ENCODE measurements around the gene MAMDC4. TPM values are rescaled to one million over a fixed set of nuclear protein-coding genes. Genes with fewer than 3 reads are reported as not detected.
"Not testable (repeated sequence)": the region's sequence is repeated elsewhere in the genome, so short reads cannot be mapped to it uniquely, and the experiment has no call there.

The MAMDC4 gene
- 1 to 10 TPM in 3 of 4 donors, under 1 TPM in 1; 0.89 to 1.4 (median 1.4) TPM for total RNA-seq

DNA sequence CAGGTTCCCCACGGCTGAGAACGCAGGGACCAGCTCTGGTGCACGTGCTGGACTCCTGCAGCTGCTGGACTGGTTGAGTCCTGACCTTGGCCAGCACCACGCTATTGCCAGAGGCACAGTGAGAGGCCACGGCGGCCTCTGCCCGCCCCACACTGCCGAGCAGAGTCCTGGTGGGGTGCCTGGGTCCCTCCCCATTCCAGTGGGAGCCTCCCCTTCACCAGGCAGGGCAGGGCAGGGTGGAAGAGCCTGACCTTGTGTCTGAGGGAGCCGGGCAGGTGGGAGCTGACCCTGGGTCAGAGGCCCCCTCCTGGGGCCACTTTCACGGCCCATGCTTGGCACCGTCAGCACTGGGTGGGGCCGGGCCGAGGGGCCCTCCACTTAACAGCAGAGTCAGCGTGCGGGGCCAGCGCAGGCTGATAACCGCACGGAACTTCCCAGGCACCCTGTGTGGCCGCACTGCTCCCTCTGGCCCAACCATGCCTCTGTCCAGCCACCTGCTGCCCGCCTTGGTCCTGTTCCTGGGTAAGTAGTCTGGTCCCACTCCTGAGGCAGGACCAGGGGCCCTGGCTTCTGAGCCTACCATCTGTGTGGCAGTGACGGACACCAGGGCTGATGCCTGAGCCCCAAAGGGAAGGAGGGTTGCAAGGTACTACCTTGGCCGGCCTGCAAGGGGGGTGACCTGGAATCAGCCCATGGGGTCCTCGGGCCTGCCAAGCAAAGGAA is at the start of gene MAMDC4:
MAMDC4 (plus strand) TSS at position 406 of the 723 bp plus-strand sequence; CDS start at position 477, 71 bp downstream.
- intact Hi-C loops (cut with DNase I; ENCODE audit: low total_unique reads), result loop anchor here (10.0 kb wide), 1 partner anchor 93 kb away; the partner anchor contains the start of genes C8G and FBXW5
- no peak for TF ChIP-seq POLR2A (IDR thresholded peaks at IDR 0.05)
- TF ChIP-seq CTCF (IDR thresholded peaks at IDR 0.05), result no peak
- no peak for DNase-seq (ENCODE audit: low spot score in 2 of 2)
- no peak within 1 kb of the TSS for H3K4me3 ChIP-seq (ENCODE audit: low read depth, poor library complexity, severe bottlenecking)
- WGBS, 2 donors, result 77 to 79% methylated on average over 11 to 20 of the region's 23 CpGs

- DNase-seq (ENCODE audit: low spot score in 2 of 2); intact Hi-C loops (cut with DNase I; ENCODE audit: low total_unique reads); H3K4me3 ChIP-seq (ENCODE audit: low read depth, poor library complexity, severe bottlenecking): not testable (repeated sequence)
- WGBS, 2 donors, result 94 to 95% methylated on average over 6 to 7 of the region's 9 CpGs
These were observed 49.1 kb upstream of the MAMDC4 start for GRCh38 chr9:136803009-136803550.

- intact Hi-C loops (cut with DNase I; ENCODE audit: low total_unique reads), result no loop called here
- 90 to 91% methylated on average over 22 of the region's 22 CpGs for WGBS, 2 donors
- DNase-seq (ENCODE audit: low spot score in 2 of 2), result no peak
- TF ChIP-seq CTCF (IDR thresholded peaks at IDR 0.05) (no peak), POLR2A (IDR thresholded peaks at IDR 0.05) (no peak)
- no peak overlapping the region for H3K4me3 ChIP-seq (ENCODE audit: low read depth, poor library complexity, severe bottlenecking)
These were observed 48.3 kb upstream of the MAMDC4 start for GRCh38 chr9:136803551-136804508.

DNA sequence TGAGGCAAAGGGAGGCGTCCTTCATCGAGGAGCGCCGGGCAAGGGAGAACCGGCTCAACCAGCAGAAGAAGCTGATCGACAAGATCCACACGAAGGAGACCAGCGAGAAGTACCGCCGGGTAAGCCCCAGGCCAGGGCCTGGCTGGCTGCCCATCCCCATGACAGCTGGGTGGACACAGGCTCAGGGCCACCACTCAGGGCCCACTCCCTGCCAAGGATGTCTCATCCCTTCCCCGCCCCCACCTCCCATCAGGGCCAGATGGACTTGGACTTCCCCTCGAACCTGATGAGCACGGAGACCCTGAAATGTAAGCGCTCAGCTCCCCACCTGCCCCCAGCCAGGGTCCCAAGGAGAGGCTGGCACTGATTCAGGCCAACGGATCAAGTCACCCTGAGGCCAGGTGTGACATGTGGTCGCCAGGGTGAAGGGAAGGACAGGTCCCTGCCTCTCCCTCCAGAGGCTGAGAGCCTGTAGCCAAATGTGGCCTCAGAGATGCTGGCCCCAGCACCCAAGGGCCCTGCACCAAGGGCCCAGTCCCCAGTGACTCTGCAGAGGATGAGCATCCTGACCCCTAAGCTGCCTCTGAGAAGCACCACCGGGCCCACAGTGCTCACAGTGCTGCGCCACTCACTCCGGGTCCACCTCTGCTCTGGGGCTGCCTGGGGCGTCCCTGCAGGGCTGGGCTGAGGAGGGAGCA is 47.5 kb upstream of the MAMDC4 start:
- intact Hi-C loops (cut with DNase I; ENCODE audit: low total_unique reads), result no loop called here
- no peak for DNase-seq (ENCODE audit: low spot score in 2 of 2)
- WGBS, 2 donors, result 74 to 87% methylated on average over 16 to 19 of the region's 20 CpGs
- TF ChIP-seq POLR2A (IDR thresholded peaks at IDR 0.05) (no peak), CTCF (IDR thresholded peaks at IDR 0.05) (no peak)
- H3K4me3 ChIP-seq (ENCODE audit: low read depth, poor library complexity, severe bottlenecking), result no peak overlapping the region

- H3K4me3 ChIP-seq (ENCODE audit: low read depth, poor library complexity, severe bottlenecking), result no peak overlapping the region
- no peak for DNase-seq (ENCODE audit: low spot score in 2 of 2)
- intact Hi-C loops (cut with DNase I; ENCODE audit: low total_unique reads), result no loop called here
- 88 to 93% methylated on average over 12 of the region's 12 CpGs for WGBS, 2 donors
- TF ChIP-seq POLR2A (IDR thresholded peaks at IDR 0.05), result no peak
- TF ChIP-seq CTCF (IDR thresholded peaks at IDR 0.05), result no peak
These were observed 46.9 kb upstream of the MAMDC4 start for GRCh38 chr9:136805207-136805740.
